ENCODE data around the gene RND3.

The RND3 gene

GRCh38 chr2:150475479-150476250 lies 11.8 kb downstream of the RND3 start:
- no peak for DNase-seq

GRCh38 chr2:150474326-150475074 lies 13.0 kb downstream of the RND3 start:
- DNase-seq: no peak

DNA sequence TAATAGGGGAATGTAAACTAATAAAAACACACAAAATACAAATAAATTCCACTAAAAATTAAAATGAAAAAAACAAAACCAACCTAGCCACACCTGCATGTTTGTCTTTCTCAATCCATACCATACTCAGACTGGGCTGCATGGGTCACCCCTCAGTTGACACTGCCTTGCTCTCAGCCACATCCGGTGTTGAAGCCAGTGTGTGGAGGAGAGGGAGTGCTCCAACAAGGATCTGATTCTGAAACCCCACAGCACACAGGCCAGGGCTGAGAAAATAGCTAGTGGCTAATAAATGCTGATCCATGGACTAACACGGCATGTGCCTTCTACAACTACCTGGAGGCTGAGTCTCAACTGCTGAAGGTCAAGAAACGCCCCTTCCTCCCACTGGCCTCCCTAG lies 13.7 kb downstream of the RND3 start:
- DNase-seq: no peak

- no peak for DNase-seq
Measured at GRCh38 chr2:150472511-150472899, 15.0 kb downstream of the RND3 start.

- DNase-seq: no peak
Measured at GRCh38 chr2:150471813-150472510, 15.5 kb downstream of the RND3 start.

DNA sequence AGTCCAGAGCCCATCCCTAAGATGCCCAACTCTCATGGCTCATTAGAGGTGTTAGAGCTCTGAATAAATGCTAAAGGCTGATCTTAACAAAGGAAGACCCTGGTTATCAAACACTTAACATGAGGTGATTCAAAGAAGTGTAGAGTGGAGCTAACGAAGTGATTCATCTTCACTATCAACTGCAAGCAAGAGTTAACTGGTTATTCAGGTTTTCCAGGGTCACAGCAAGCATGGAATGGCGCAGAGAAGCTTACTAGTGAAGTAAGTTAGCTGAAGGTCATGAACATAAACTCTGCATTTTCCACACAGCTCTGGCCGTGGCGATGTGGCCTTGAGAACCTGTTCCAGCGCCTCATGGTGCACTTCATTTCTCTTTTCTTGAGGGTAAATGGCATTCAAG lies 17.0 kb downstream of the RND3 start:
- DNase-seq: no peak

DNA sequence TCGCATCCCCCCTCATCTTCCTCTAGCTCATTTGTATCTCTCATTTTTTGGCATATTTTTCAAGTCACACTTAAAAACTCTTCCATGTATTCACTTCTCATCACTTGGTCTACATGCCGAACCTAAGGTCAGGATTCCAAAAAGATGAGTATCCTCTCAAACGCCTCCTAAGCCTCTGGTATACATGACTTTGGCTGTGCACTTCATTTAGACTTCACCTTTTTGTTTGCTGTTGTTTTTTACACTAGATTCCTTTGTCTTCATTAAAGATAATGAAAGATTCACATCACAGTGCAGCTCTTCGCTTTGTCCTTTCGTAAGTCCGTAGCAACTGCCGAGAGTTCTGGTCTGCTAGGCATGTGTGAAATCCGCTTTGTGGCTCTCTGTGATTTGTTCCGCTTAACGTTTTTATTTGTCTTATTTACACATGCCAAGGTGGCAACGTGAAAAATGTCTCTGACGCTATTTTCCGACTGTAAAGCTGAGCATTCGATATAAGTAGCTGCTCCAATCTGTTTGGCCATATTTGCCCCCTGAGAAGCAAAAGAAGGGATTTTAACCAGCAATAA lies 17.7 kb downstream of the RND3 start:
- DNase-seq: no peak

GRCh38 chr2:150468350-150468960 lies 19.0 kb downstream of the RND3 start:
- no peak for DNase-seq

GRCh38 chr2:150467621-150467963 lies 19.9 kb downstream of the RND3 start:
- no peak for DNase-seq

GRCh38 chr2:150466741-150467620 lies 20.5 kb downstream of the RND3 start:
- DNase-seq: no peak

- no peak for DNase-seq
Measured at GRCh38 chr2:150465703-150466569, 21.5 kb downstream of the RND3 start.

DNA sequence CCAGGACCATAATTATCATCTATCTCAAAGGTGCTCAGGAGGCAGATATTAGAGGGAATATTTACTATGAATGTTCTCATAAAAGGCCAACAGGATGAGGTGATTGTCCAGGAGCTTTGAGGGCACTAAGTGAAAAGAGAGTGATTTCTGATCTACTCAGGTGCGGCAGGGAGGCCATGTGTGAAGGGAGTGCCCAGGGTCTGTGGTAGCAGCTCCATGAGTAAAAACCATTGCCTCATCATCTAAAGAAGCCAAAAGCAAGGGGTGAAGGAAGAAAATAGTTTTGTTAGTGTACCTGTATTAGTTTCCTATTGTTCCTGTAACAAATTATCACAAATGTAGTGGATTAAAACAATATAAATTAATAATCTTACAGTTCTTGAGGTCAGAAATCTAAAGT lies 22.5 kb downstream of the RND3 start:
- DNase-seq: no peak

- DNase-seq: no peak
Measured at GRCh38 chr2:150464270-150464669, 23.2 kb downstream of the RND3 start.

- no peak for DNase-seq
Measured at GRCh38 chr2:150462770-150463169, 24.7 kb downstream of the RND3 start.

DNA sequence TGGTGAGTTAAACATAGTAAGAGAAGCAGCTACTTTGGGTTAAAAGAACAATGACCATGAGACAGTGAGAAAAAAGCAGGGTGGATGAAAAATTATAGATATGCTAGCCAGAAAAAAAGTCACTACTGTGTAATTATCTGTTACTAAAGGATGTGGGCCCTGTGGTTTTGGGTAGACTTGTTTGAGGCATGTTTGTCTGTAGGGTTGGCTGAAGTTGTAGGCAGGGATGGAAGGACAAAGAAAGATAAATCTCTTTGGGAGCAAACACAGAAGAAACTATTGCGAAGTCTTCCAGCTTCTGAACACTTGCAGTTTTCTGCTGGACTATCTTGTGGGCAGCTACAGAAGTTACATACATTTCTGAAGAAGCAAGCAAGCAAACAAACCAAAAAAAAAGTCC lies 28.2 kb downstream of the RND3 start:
- no peak for DNase-seq

DNA sequence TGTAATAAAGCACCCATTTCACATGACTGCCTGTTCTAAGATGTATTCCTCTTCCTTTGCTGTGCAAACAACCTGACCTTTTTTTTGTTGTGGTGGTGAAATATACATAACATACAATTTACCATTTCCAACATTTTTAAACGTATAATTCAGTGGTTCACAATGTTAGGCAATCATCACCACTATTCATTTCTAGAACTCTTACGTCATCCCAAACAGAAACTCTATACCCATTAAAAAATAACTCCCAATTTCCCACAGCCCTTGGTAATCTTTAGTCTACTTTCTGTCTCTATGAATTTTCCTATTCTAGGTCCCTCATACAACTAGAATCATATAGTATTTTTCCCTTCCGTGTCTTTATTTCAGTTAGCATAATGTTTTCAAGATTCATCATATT lies 36.7 kb downstream of the RND3 start:
- no peak for DNase-seq

DNA sequence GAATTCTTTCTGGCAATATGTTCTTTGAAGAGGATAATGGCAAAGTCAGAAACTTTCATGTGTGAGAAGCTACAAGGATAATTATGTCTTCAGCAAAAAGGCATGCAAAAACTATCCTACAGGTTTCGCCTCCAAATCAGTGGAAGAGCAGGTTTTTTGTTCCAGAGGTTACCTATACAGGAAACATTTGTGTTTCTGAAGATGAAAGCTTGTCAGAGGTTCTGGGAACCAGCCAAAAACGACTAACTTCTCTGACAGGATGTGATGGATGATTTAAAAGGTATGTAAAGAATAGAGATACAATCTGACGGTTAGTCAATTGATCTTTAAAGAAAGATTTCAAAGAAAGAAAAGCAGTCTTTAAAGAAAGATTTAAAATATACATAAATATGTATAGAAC lies 37.6 kb downstream of the RND3 start:
- DNase-seq: no peak

DNA sequence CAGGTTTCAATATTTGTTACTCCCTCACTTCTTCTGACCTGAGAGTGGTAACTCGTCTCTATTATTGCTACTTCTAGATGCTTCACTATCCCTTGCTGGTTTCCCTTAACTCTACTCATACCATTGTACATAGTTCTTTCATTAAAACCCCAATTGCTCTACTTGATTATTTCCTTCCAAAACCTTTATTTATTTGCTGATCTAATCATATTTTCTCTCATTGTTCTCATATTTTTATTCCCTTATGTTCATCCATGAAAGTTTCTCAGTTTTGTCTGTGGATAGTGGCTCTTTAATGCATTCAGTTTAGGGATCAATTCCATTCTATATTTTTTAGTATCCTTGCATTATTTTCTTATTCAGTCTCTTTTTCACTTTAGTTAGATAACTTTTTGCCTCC lies 42.1 kb downstream of the RND3 start:
- DNase-seq: no peak

DNA sequence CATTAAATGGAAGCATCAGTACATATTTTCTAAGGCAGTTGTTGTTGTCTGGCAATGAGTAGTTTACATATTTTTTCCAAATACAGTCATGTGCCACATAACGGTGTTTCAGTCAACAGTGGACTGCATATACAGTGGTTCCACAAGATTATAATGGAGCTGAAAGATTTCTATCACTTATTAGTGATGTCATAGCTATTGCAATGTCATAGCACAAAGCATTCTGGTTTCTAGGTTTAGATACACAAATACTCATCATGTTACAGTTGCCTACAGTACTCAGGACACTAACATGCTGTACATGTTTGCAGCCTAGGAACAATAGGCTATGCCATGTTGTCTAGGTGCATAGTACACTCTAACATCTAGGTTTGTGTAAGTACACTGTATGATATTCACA lies 45.0 kb downstream of the RND3 start:
- no peak for DNase-seq

DNA sequence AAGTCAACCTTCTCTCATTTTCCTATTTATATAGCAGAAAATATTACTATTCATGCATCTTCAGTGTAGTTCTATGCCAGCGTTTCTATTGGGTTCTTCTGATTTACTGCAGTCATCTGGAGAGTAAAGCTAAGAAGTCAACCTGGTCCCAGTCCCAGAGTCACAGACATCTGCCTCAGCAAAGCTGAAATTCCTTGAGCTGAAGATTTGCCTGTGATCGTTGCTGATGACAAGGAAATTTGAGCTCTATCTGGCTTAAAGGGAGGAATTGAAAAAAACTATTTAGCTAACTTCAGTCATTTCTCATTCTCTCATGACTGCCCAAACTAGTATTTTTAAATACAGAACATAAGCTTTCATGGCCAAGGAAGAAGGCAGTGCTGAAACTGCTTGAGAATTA lies 45.7 kb downstream of the RND3 start:
- no peak for DNase-seq

- no peak for DNase-seq
Measured at GRCh38 chr2:150441226-150441625, 46.2 kb downstream of the RND3 start.
